HG03378 (cell line): ENCODE results near the gene KCNAB2.

Experiments used
- ATAC-seq: cut with Tn5 transposase; IDR thresholded peaks from one replicate; pipeline ENCODE4 v1.9.1; 2021; ENCODE audit warnings: mild to moderate bottlenecking, moderate library complexity; ENCODE audit not compliant: unreplicated experiment

The KCNAB2 gene

DNA sequence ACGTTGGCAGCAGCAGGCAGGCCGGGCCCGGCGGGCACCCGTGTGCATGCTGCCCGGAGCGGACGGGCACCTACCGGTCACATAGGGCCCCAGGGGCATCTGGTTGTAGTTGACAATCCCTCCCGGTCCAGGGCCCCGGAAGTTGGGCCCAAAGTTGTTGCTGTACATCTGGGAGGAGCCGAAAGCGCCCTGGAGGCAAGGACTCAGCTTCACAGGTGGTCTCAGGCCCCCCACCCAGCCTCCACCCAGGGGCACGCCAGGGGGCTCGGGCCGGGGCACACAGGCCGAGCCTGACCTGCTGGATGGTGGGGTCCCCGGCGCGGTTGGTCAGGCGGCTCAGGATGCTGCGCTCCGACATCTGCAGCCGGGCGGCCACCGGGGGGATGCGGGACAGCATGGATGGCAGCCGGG is 60.6 kb downstream of the KCNAB2 start:
- no peak for ATAC-seq

DNA sequence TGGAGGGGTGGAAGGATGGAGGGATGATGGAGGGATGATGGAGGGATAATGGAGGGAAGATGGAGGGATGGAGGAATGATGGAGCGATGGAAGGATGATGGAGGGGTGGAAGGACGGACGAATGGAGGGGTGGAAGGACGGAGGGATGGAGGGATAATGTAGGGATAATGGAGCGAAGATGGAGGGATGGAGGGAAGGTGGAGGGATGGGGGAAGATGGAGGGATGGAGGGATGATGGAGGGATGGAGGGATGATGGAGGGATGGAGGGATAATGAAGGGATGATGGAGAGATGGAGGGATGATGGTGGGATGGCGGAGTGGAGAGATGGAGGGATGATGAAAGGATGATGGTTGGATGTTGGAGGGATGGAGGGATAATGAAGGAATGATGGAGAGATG is 61.3 kb downstream of the KCNAB2 start:
- no peak for ATAC-seq

DNA sequence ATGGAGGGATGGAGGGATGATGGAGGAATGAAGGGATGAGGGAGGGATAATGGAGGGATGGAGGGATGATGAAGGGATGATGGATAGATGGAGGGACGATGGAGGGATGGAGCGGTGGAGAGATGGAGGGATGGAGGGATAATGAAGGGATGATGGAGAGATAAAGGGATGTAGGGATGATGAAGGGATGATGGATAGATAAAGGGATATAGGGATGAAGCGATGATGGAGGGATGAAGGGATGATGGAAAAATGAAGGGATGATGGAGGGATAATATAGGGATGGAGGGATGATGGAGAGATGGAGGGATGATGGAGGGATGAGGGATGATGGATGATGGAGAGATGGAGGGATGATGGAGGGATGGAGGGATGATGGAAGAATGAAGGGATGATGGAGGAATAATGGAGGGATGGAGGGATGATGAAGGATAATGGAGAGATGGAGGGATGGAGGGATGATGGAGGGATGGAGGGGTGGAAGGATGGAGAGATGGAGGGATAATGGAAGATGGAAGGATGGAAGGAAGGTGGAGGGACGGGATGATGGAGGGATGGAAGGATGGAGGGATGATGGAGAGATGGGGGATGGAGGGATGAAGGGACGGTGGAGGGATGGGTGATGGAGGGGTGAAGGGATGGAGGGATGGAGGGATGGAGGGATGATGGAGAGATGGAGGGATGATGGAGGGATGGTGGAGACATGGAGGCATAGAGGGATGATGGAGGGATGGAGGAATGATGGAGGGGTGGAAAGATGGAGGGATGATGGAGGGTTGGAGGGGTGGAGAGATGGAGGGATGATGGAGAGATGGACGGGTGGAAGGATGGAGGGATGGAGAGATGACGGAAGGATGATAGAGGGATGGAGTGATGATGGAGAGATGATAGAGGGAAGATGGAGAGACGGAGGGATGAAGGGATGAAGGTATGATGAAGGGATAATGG is 62.0 kb downstream of the KCNAB2 start:
- no peak for ATAC-seq

DNA sequence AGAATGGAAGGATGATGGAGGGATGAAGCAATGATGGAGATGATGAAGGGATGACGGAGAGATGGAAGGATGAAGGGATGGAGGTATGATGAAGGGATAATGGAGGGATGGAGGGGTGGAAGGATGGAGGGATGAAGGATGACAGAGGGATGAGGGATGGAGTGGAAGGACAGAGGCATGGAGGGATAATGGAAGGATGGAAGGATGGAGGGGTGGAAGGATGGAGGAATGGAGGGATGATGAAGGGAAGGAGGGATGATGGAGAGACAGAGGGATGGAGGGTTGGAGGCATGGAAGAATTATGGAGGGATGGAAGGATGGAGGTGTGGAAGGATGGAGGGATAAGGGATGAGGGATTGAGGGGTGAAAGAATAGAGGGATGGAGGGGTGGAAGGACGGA is 62.8 kb downstream of the KCNAB2 start:
- no peak for ATAC-seq

DNA sequence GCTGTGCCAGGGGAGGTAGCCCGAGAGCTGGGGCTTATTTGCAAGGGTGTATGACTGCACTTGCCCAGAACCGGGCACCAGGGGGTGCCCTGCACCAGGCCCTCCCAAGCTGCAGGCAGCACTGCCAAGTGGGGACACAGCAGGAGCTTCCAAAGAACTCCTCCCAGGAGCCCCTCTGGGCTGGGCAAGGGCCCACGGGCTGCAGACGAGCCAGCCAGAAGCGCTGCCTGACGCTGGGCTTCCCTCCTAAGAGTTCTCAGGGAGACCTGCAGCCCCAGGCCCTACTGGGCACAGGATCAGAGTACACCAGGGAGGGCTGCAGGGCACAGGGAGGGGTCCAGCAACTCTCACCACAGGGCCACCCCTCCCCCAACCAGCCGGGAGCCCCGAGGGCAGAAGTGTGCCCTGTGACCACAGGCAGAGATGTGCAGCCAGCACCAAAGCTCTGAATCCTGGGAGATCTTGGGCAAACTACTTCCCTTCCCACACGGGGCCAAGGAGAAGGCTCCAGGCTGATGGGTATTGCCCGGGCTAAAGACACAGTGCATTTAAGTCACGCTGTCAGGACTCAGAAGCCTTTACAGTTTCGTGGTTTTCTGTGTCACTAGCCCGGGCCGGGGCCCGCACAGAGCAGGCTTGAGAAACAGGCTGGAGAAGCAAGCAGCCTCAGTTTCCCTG is 63.4 kb downstream of the KCNAB2 start:
- ATAC-seq: no peak

DNA sequence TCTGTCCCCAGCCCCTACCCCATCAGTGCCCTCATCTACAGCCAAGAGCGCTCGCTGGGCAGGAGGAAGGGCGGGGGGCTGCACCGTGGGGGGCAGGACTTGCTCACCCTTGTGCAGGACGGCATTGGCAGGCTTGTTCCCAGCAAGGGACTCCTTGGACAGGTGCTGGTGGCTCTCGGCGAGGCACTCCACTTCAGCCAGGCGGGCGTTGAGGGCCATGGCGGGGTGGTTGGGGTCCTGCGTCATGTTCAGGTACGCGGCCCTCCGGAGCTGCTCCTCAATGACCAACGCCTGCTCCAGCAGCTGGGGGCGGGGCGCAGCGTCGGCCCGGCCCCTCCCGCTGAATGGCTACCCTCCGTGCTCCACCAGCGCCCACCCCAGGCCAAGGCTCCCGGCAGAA is 64.0 kb downstream of the KCNAB2 start:
- ATAC-seq: no peak

DNA sequence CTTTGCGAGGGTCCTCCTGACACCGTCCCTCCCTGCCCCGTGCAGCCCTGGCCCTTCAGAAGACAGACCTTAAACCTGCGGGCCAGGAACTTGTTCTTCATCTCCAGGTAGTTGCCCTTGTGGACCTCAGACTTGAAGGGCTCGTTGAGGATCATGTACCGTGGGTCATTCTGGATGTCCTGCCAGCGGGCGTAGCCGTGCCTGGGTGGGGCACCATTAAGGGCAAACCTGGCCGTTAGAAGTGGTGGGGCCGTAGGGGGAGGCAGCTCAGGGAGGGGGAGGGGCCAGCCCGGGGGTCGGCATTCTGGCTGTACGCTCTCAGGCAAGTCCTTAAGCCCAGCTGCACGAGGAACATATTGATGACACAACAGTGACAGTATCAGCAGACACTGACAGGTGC is 64.6 kb downstream of the KCNAB2 start:
- no peak for ATAC-seq

DNA sequence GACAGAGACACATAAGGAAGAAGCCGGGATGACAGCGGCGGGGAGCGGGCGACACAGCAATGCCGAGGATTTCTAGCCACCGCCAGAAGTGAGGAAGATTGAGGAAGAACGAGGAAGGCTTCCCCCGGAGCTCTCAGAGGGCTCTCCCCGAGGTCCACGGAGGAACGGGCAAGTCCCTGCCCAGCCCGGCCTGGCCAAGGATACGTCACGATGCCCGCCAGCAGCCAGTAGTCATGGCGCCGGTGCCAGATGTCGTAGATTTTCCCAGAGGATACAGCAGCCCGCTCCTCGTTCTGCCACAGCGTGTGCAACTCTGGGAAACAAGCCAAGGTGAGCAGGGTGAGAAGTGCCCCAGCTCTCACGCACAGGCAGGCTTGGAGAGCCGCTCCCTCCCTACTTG is 65.9 kb downstream of the KCNAB2 start:
- no peak for ATAC-seq

DNA sequence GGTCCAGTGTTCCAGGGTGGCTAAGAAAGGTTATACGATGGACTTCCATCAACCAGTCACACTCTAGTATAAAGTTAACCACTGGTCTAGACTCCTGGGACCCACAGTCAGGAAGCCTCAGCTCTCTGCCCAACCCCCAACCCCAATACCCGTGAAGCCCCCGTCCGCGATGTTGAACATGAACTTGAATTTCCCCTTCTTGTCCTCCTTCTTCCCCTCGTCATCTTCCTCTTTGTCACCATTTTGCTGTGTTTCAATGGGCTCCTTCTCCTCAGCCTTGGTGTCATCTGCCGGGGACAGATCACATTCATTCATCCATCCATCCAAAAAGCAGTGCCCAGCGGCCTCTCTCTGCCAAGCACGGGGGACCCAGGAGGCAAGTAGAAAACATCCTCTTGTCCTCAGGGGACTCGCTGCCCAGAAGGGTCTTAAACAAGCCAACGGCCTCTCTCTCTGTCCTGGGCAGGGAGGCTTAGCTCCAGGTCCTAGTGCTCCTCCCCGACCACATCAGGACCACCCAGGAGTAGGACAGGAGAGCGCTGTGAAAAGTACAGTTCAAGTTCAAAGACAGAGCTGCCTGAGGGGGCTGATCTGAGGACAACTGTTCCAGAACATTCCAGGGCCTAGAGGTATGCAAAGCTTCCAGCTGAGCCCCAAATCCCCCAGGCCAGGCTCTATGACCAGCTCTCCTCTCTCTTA is 66.5 kb downstream of the KCNAB2 start:
- no peak for ATAC-seq

DNA sequence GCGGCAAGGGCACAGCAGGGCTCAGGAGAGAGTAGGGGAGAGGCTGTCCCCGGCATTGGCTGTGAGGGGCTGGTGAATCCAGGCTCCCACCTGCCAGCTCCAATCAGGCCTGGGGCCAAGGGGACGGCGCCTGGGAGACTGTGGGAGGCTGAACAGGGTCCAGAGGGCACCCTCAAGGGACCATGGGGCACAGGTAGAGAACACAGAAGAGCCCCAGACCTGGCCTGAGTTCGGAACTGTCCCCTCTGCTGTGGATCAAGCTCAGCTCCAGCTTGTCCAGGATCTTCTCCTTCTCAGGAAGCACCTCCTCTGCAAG is 67.0 kb downstream of the KCNAB2 start:
- ATAC-seq: no peak

DNA sequence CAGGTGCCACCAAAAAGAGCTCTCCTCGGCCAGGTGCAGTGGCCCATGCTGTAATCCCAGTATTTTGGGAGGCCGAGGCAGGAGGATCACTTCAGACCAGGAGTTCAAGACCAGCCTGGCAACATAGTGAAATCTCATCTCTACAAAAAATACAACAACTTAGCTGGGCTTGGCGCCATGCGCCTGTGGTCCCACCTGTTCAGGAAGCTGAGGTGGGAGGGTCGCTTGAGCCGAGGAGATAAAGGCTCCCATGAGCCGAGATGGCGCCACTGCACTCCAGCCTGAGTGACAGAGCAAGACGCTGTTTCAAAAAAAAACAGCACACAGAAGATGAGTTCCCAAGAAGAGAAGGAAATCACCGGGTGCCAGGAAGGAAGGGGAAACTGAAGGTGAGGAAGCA is 67.4 kb downstream of the KCNAB2 start:
- ATAC-seq: no peak

DNA sequence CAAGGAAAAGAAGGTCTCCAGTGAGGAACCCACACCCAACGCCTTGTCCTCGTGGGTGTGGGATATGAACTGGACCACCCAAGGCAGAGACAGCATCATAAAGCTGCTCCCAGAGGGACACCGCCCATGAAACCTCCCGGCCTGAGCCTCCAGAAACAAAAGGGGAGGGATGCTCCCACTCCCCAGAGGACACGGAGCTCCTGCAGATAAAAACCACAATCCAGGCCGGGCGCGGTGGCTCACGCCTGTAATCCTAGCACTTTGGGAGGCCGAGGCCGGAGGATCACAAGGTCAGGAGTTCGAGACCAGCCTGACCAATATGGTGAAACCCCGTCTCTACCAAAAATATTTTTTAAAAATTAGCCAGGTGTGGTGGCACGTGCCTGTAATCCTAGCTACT is 68.1 kb downstream of the KCNAB2 start:
- ATAC-seq: no peak

DNA sequence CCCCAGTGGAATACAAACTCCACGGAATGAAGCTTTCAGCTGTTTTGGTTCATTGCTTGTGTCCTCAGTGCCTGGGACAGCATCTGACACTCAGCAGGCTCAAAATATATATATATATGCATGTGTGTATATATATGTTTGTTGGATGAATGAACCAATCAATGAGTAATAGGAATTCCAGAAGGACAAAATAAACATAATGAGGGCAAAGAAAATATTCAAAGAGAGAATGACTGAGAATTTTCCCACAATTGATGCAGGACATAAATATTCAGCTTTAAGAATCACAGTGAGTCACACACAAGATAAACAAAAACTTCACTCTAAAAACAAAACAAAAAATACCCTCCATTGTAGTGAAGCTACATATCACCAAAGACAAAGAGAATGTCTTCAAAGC is 70.4 kb downstream of the KCNAB2 start:
- ATAC-seq: no peak

DNA sequence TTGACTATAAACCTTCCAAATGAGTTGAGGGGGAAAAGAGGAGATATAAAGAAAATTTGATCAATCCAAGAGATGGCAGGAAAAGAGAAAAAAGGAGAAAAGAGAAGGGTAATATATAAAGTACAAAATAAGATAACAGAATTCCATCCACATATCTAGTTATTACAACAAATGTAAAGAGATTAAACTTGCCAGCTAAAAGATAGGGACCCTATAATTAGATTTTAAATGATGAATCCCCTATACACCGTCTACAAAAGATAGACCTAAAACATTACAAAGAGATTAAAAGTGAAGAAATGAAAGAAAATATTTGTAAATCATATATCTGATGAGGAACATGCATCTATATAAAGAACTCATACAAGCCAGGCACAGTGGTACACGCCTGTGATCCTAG is 71.4 kb downstream of the KCNAB2 start:
- ATAC-seq: no peak

DNA sequence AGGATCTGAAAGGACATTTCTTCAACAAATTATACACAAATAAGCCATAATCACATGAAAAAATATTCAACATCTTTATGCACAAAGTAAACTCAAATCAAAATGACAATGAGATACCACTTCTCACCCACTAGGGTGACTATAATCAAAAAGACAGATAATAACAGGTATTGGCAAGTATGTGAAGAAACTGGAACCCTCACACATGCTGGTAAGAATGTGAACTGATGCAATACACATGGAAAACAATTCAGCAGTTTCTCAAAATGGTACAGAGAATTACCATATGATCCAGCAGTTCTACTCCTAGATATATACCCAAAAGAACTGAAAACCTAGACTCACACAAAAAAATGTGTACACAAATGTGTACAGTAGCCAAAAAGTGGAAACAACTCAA is 71.9 kb downstream of the KCNAB2 start:
- ATAC-seq: no peak

DNA sequence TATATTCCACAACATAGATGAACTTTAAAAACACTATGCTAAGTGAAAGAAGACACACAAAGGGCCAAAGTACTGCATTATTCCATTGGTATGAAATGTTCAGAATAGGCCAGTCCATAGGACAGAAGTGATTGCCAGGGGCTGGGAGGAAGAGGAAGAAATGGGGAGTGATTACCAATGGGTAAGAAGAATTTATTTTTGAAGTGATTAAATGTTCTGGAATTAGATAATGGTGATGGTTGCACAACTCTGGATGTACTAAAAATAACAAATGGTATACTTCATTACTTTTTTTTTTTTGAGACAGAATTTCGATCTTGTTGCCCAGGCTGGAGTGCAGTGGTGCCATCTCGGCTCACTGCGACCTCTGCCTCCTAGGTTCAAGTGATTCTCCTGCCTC is 72.7 kb downstream of the KCNAB2 start:
- ATAC-seq: no peak

DNA sequence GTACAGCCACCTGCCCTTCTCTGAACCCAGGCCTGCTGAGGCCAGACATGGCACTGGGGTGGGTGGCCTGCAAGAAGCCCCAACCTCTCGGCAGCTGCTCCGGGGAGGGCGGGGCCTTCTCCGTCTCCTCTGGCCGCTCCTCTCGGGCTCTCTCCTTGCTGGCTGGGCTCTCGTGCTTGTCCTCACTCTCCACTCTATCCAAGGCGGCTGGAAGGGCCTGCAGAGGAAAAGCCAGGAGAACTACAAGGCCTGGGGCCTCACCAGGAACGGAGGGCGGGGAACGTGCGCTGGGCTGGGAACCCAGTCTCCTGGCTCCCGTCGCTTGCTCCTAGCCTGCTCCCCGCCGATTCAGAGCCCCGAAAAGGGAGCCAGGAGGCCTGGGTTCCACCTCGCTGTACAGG is 75.3 kb downstream of the KCNAB2 start:
- ATAC-seq: no peak

DNA sequence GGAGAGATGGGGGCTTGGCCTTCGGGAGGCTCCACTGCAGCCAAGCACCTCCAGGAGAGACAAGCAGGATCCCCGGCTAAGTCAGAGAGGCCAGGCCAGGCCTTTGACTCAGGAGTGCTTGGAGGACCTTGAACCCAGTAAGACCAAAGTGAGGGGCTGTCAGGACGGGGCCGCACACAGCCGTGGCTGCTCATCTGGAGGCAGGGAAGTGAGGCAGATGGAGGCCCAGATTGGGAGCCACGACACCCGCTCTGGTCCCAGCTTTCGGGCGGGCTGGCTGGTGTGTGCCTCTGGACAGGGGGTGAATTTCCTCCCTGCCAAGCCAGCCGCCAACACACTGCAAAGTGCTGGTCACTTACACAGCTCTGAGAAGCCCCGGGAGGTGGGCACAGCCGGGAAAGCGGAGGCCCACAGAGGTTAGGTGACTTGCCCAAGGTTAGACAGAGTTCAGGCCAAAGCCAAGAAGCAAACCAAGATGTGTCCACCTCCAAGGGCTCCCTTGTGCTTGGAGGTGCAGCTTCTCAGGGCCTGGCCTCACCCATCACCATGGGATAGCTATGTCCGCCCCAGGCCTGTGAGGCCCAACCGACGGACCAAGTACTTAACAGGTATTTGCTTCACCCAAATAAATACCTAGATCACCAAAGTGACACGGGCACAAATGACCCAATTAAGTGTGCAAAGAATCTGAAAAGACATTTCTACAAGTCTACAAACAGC is 76.1 kb downstream of the KCNAB2 start:
- no peak for ATAC-seq

DNA sequence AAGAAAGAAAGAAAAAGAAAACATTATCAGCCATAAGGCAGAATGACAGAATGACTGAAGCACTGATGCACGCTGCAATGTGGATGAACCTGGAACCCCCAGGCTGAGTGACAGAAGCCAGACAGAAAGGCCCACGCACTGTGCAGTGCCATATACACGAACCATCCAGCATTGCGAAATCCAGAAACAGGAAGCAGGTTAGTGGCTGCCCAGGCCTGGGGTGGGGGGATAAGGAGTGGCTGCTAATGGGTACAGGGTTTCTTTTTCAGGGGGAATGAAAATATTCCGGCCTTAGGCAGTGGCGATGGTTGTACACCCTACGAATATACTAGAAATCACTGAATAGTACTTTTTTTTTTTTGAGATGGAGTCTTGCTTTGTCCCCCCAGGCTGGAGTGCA is 77.4 kb downstream of the KCNAB2 start:
- ATAC-seq: no peak

DNA sequence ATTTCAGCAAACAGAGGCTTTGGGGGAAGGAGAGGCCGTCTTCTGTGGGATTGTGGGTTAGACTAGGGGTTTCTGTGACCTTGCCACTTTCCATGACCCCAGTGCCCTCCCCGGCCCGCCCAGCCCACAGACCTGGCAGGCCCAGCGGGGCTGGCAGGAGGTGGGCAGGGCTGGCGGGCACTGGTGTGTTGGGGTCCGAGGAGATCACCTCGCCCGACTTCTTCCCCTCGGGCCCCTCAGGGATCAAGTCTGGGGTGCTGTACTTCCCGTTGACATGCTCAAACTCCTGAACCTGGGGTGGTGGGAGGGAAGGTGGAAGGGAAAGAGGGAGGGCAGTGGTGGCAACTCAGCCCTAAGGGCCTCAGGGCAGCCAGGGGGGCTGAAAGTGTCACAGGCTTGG is 78.1 kb downstream of the KCNAB2 start:
- ATAC-seq: no peak

DNA sequence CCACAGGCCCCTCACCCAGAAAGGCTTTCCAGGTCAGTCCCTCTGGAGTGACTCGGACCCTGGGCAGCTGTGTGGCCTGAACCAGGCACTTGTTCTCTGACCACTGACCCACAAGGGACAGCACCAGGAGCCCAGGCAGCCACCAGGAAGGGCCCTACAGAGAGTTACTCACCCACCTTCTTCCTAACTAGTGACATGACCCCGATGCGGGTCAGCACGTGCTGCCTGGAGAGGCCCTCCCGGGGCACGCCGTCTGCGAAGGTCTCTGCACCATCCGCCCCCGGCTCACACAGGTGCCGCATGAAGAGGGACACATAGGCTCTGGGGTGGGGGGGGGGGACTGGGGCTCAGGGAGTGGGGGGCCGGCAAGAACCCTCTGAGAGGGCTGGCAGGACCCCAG is 78.7 kb downstream of the KCNAB2 start:
- no peak for ATAC-seq
